Fibroblast of skin of right biceps (primary cell): Measurements from ENCODE around the gene SYNDIG1L.
A peak's percentile ranks its signal among the peaks of the same experiment; 100 is the strongest.
"Not testable (repeated sequence)": the region's sequence is repeated elsewhere in the genome, so short reads cannot be mapped to it uniquely, and the experiment has no call there.

Experiments
- DNase-seq: peaks from one replicate; pipeline ENCODE4 v3.0.0-alpha.2; 2013

Gene SYNDIG1L

DNA sequence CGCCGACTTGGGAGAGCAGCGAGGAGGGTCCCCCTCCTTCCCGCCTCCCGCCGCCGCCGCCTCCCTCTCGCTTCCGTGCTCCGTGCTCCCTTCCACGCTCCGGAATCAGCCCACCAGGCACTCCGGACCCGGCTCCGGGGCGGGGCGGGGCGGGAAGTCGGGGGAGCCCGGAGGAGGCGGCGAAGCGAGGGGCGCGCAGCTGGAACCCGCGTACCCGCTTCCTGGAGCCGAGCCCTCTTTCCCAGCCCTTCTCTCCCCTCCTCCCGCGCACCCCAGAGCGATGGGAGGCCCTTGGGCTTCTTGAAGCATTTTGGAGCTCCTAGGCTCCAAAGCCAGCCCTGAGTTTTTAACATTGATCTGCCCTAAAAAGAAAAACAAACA is at the start of gene SYNDIG1L:
SYNDIG1L (minus strand) TSS at position 9 of the 381 bp plus-strand sequence. CDS start 16,466 bp downstream, outside the sequence.
- no peak for DNase-seq

DNA sequence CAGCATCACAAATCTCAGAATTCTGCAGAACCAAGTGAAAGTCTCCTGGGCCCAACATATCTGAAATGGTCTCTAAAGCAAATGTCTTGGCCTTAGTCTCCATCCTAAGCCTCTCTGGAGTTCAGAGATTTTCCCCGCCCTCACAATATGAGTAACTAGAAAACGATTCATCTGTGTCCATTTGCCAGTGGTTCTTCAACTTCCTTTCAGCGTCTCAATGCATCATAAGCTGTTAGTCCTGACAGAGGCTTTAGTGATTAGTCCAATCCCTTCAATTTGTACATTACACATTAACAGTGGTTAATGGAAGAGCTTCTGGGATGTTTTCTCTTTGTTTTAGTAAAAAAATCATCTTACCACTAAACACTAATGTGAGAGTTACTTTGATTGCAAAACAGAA is 49.7 kb upstream of the SYNDIG1L start:
- DNase-seq = peak; percentile 80

GRCh38 chr14:74474376-74474775 is 48.4 kb upstream of the SYNDIG1L start:
- DNase-seq = no peak

DNA sequence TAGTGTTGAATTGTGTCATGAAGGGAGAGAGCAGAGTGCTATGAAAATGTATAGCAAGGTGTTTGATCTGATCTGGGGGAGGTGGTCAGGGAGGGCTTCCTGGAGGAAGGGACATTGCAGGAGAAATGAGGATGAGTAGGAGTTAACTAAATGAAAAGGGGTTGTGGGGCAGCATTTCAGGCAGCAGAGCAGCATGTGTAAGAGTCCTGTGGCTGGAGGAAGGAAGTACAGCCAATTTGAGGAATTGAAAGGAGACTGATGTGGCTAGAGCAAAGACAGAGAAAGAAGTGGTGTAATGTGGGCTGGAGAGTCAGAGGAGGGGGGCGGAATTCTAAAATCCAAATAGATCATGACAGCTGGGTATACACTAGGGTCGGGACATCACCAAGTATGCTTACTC is 46.6 kb upstream of the SYNDIG1L start:
- DNase-seq = no peak

- DNase-seq = no peak
Measured at GRCh38 chr14:74469548-74470518, 43.8 kb upstream of the SYNDIG1L start.

DNA sequence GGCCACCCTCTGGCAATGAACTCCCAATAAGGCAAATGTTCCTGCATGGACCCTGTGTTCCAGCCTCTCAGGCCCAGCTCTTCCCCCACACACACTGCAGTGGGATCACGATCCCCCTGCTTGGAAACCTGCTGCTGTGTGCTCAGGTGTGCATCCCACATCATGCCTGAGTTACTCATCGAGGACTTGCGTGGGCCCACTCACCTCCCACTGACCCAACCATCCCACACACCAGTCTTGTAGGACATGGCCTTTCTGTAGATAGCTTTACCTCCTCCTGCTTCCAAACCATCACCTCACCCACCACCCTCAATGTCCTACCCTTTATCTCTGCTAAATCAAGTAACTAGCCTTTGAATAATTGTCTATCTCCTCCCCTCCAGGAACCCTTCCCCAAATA is 42.5 kb upstream of the SYNDIG1L start:
- no peak for DNase-seq

DNA sequence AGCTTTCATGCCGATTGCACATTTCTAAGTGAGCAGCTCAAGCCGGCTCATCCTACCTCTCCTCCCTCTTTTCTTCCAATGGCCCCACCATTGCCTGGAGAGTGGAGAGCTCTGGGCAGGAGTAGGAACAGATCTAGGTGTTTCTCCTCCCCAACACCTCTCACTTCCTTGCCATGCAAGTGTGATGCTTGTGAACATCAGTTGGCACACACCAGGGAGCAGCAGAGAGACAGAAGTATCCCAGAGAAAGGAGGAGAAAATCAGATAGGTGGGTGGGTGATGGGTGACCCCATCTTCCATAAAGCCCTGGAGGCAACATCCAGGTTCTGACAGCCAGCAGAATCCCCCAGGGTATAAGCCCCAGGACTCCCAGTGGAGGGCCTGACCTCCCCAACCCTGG is 39.3 kb upstream of the SYNDIG1L start:
- DNase-seq = no peak

- DNase-seq = no peak
Measured at GRCh38 chr14:74464785-74465184, 38.8 kb upstream of the SYNDIG1L start.

- no peak for DNase-seq
Measured at GRCh38 chr14:74463697-74464096, 37.7 kb upstream of the SYNDIG1L start.

DNA sequence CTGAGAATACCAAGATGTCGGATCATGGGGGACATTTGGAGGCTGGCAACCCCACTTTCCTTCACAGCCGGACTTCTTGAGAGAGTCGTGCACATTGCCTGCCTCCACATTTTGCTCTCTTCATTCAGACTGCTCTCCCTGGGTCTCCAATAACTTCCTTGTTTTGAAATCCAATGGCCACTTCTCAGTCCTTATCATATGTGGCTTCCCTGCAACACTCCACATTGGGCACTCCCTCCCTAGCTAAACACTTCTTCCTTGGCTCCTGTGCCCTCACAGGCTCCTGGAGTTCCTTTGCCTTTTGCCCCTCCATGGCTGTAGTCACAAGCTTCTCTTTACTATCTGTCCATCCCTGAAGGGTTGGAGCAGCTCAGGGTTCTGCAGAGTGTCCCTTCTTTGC is 37.0 kb upstream of the SYNDIG1L start:
- DNase-seq = no peak

DNA sequence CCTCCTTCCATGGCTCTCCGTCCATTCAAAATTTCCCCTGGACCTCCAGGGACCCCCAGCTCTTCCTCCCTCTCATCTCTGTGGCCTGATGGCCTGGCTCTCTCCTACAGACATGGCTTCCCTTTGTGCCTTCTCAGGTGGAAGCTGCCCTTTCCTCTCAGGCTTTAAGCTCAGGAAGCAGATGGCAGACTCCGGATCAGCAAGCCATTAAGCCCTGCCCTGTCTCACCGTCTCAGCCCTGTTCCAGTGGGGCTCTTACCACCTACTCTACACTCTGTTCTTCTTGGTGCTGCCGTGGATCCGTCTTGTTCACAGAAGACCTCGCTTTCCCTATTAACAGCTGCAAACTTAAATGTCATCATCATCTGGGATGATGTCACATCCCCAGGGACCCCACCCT is 34.0 kb upstream of the SYNDIG1L start:
- no peak for DNase-seq

DNA sequence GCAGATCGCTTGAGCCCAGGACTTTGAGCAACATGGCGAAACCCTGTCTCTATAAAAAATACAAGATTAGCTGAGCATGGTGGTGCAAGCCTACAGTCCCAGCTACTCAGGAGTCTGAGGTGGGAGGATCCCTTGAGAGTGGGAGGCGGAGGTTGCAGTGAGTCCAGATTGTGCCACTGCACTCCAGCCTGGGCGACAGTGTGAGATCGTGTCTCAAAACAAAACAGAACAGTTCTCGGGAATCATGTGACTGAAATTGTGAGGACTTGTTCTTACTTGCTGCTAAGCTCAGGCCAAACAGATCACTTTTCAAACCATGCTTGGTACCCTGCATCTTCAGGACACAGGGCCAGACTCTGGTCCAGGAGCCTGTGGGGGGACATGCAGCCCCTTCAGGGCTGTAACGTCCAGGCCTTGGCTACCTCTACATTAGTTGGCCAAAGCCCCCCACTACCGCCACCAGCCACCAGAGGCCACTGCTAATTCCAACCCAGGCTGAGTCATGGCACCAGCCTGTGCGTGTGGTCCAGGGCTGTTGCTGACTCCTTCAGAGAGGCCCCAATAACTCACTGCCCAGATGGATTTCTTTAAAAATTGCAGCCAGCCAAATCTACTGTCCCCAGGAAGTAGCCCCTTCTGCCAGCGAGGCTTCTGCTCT is 33.4 kb upstream of the SYNDIG1L start:
- DNase-seq = peak; percentile 55

DNA sequence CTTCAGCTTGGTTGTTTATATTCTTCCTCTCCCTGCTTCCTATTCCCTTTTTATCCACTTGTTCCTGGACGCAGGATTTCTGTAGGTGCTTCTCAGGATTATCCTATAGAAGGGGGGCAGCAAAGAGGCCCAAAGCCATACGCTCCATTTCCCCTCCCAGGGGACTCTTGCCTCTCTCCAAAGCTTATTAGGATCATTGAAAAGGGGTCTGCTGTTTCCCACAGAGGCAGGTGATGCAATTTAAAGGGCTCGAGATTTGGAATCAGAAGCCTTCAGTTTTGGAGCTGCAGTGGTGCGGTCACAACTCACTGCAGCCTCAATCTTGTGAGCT is 31.5 kb upstream of the SYNDIG1L start:
- DNase-seq = no peak

DNA sequence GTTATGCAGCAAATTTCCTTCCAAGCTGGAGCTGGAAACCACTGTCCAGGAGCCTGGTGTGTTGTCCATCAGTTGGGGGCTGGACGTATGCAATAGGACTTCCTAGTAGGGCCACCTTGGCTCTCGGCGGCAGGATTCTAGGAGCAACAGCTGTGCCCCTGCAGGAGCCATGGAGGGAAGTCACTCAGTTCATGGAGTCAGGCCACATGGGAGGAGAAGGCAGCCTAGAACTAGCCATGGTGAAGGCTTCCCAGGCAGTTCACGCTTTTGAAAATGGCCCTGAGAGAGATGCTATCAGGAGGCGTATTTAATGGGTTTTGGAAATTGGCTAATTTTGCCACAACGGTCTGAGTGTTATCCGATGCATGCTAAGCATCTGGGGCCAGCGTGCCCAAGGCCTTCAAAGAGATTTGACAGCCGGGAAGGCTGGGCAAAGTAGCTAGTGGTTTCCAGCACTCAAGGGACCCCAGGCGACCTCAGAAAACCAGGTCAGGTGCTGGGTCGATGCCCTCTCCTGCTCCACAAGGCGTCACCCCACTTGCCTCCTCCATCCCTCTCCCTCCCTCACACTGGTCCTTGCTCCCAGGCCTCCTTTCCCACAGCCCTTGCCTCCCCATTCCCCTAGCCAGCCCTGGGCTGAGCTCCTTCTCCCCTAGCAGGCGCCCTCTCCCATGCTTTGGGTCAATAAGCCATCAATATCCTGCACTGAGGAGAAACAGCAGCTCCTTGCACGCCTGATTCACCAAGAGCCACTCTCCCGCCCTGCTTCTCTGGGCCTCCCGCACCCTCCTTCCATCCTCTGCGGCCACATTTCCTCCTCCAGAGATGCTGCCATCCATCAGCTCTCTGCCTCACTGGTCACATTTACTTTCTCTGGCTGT is 30.9 kb upstream of the SYNDIG1L start:
- no peak for DNase-seq

DNA sequence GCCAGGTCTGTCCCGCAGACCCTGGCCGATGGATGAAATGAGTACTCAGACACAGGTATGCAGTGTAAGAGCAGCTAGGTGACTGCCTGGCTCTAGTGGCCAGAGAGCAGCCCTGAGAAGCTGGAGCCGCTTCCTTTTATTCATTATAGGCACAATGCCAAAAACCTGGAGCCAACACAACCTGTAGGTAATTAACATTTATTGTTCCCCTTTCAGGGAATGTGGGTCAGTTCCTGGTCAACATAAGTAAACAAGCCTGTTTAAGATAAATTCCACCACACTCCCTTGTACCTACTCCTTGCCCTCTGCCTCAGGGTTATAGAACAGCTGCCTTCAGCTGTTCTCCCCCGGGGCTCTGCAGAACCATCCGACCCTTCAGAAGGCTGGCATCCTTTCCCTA is 28.4 kb upstream of the SYNDIG1L start:
- not testable (repeated sequence) for DNase-seq

- DNase-seq = no peak
Measured at GRCh38 chr14:74444866-74445265, 18.9 kb upstream of the SYNDIG1L start.

DNA sequence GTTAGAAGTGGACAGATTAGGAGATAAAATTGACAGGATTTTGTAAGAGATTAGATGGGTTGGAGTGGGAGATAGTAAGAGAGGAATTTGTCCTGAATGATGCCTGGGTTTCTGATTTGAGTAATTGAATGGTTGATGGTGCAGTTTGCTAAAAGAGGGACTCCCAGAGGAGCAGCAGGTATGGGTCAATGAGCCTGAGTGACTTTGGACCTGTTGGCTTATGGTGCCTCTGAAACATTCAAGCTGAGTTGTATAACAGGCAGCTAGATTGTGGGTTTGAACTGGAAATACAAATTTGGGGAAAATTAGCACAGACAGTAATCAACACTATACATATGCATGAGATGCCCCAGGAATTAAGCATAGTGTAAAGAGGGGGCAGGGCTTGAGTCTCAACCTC is 16.7 kb upstream of the SYNDIG1L start:
- no peak for DNase-seq

GRCh38 chr14:74441113-74441512 is 15.1 kb upstream of the SYNDIG1L start:
- DNase-seq = no peak

DNA sequence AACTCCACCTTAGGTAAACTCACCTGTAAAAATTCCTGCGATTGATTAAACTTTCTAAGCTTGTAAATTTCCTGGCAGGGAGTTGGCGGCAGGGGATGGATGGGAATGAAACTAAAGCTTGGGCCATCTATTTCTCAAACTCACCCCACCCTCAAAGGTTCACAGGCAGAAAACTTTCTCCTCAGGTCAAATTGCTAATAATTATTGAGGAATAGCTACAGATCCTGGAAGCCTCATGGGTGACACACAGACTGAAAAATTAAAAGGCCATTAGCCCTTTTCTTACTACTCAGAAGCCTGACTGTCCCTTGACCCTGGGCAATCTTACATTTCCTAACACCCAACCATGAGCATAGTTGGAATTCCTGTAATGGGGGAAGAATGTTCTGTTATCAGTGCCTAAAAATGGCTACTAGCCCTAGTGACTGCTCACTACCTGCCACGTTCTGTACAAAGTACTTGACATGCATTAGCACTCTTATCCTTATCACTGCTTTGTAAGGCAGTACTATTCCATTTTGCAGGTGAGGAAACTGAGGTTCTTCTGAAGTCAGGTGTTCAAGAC is 12.4 kb upstream of the SYNDIG1L start:
- DNase-seq = no peak

DNA sequence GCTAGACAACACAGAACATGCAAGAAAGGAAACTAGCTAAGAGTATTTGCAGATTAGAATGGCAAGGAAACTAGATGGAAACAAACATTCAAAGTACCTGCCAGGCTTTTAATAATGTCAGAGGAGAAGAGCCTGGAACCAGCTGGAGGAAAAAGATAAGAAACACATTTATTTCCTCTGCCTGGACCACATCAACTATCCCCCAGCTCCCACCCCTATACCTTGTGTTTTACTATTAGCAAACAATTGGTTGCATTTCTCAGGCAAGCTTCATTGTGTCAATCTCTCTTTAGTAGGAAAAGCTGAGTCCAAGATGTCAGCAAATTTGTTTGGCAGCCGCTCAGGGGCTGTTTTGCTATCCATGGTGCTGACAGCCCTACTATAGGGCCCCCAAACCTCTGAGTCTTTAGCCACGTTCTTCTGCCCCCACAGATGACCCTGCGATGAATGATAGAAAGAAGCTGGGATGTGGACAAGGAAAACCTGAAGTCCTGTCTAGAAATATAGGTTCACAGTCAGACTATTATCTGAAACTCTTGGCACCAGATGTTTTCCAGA is 11.6 kb upstream of the SYNDIG1L start:
- DNase-seq = peak; percentile 6

- DNase-seq = no peak
Measured at GRCh38 chr14:74434294-74434693, 8.3 kb upstream of the SYNDIG1L start.

GRCh38 chr14:74429991-74430390 is 4.0 kb upstream of the SYNDIG1L start:
- no peak for DNase-seq

DNA sequence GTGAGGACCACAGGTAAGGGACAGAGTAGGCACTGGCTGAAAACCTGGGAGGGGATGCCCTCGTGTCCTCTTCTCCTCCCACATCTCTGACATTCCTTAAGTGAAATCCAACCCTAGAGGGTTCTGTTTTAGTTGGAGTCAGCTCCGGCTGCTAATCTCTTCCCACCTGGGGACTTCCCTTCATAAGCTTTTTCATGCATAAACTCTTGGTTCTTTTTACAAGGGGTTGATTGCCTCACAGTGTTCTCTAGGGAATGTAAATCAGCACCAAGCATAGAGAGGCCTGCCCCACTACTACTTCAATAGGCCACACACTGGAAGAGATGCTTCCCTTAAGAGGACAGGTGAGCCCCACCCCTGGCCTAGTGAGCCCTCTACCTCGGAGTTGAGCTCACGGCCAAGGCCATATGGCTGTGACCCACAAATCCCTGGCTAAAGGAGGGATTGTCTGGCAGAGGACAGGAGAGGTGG is 3.2 kb upstream of the SYNDIG1L start:
- no peak for DNase-seq
